Mesenchymal stem cell (in vitro differentiated cells and primary cell): ENCODE measurements around the gene CFAP73.

Experiments
- DNase-seq: peaks from one replicate; pipeline ENCODE4 v3.0.0-alpha.2; 2013
- H2AFZ ChIP-seq: one replicate; pipeline ENCODE4 v1.6.1; 2013; ENCODE audit warnings: low read depth, mild to moderate bottlenecking, control low read depth, inconsistent platforms, low read length, moderate library complexity
- H2AK5ac ChIP-seq: 2 replicates; pipeline ENCODE4 v1.6.1; 2013; ENCODE audit warnings: low read length, moderate library complexity, mild to moderate bottlenecking, inconsistent platforms; ENCODE audit not compliant: severe bottlenecking
- H2BK120ac ChIP-seq: one replicate; pipeline ENCODE4 v1.6.1; 2013; ENCODE audit warnings: low read depth, mild to moderate bottlenecking, inconsistent platforms, low read length, moderate library complexity
- H2BK12ac ChIP-seq, 2 experiments: one replicate each; pipeline ENCODE4 v1.6.1; 2013; ENCODE audit warnings: inconsistent platforms in 2 of 2, low read length in 2 of 2, mild to moderate bottlenecking in 2 of 2, moderate library complexity in 2 of 2, control low read depth in 1 of 2
- H2BK15ac ChIP-seq: one replicate; pipeline ENCODE4 v1.6.1; 2013; ENCODE audit warnings: mild to moderate bottlenecking, low read depth, inconsistent platforms; ENCODE audit not compliant: poor library complexity, severe bottlenecking
- H2BK5ac ChIP-seq: 2 replicates; pipeline ENCODE4 v1.6.1; 2013; ENCODE audit warnings: low read depth, mild to moderate bottlenecking, low read length, control low read depth, inconsistent platforms; ENCODE audit not compliant: poor library complexity, severe bottlenecking
- H3K14ac ChIP-seq, 2 experiments: one replicate each; pipeline ENCODE4 v1.6.1; 2013; ENCODE audit warnings: inconsistent platforms in 2 of 2, low read length in 2 of 2, control low read depth in 1 of 2, mild to moderate bottlenecking in 1 of 2, moderate library complexity in 1 of 2
- H3K18ac ChIP-seq, 2 experiments: one replicate each; pipeline ENCODE4 v1.6.1; 2013; ENCODE audit warnings: inconsistent platforms in 2 of 2, low read length in 2 of 2, control low read depth in 1 of 2, low read depth in 1 of 2, mild to moderate bottlenecking in 1 of 2
- H3K23ac ChIP-seq, 2 experiments: one replicate each; pipeline ENCODE4 v1.6.1; 2013; ENCODE audit warnings: inconsistent platforms in 2 of 2, low read length in 2 of 2, mild to moderate bottlenecking in 2 of 2, moderate library complexity in 2 of 2, control low read depth in 1 of 2
- H3K27ac ChIP-seq: 2 replicates; pipeline ENCODE4 v1.5.1; 2013; ENCODE audit warnings: mild to moderate bottlenecking, moderate library complexity, low read length, control low read depth, inconsistent platforms; ENCODE audit not compliant: poor library complexity, severe bottlenecking
- H3K27me3 ChIP-seq, 2 experiments: 2 replicates each; pipeline versions ENCODE4 v1.6.1 to v1.7.0; 2013; ENCODE audit warnings: low read length in 2 of 2, mild to moderate bottlenecking in 2 of 2, moderate library complexity in 2 of 2, control low read depth in 1 of 2, inconsistent platforms in 1 of 2; ENCODE audit not compliant: control insufficient read depth in 1 of 2, insufficient read depth in 1 of 2
- H3K36me3 ChIP-seq, 2 experiments: 2 replicates each; pipeline versions ENCODE4 v1.6.1 to v1.7.0; 2013; ENCODE audit warnings: low read length in 2 of 2, control low read depth in 1 of 2, inconsistent platforms in 1 of 2, low read depth in 1 of 2, mild to moderate bottlenecking in 1 of 2; ENCODE audit not compliant: insufficient read depth in 2 of 2, control insufficient read depth in 1 of 2
- H3K4ac ChIP-seq, 2 experiments: one replicate each; pipeline ENCODE4 v1.6.1; 2013; ENCODE audit warnings: inconsistent platforms in 2 of 2, low read length in 2 of 2, mild to moderate bottlenecking in 2 of 2, moderate library complexity in 2 of 2, control low read depth in 1 of 2, low read depth in 1 of 2
- H3K4me1 ChIP-seq: 2 replicates; pipeline ENCODE4 v1.6.1; 2013; ENCODE audit warnings: low read depth, low read length, control low read depth; ENCODE audit not compliant: control insufficient read depth, insufficient read depth
- H3K4me2 ChIP-seq: 2 replicates; pipeline ENCODE4 v1.6.1; 2013; ENCODE audit warnings: low read length, mild to moderate bottlenecking, inconsistent platforms; ENCODE audit not compliant: poor library complexity, severe bottlenecking
- H3K4me3 ChIP-seq, 2 experiments: 2 replicates each; pipeline versions ENCODE4 v1.5.1 to v1.7.0; 2013; ENCODE audit warnings: low read length in 2 of 2, mild to moderate bottlenecking in 2 of 2, control low read depth in 1 of 2, low read depth in 1 of 2; ENCODE audit not compliant: insufficient read depth in 1 of 2
- H3K79me1 ChIP-seq: replicated peaks from 2 replicates; pipeline ENCODE4 v1.6.1; 2013; ENCODE audit warnings: mild to moderate bottlenecking, control low read depth, low read length, inconsistent platforms; ENCODE audit not compliant: poor library complexity, severe bottlenecking
- H3K9ac ChIP-seq: 2 replicates; pipeline ENCODE4 v1.7.0; 2013; ENCODE audit warnings: mild to moderate bottlenecking, low read length, moderate library complexity
- H3K9me3 ChIP-seq: 2 replicates; pipeline ENCODE4 v1.7.0; 2013; ENCODE audit warnings: mild to moderate bottlenecking, low read length; ENCODE audit not compliant: control insufficient read depth
- H4K8ac ChIP-seq: one replicate; pipeline ENCODE4 v1.6.1; 2013; ENCODE audit warnings: inconsistent platforms, mild to moderate bottlenecking, low read length, moderate library complexity
- H4K91ac ChIP-seq: one replicate; pipeline ENCODE4 v1.6.1; 2013; ENCODE audit warnings: mild to moderate bottlenecking, low read length, inconsistent platforms
- WGBS: methylation state at CpG from one replicate; pipeline ENCODE4 v1.1.7; 2013; ENCODE audit warnings: mixed read lengths; 5-methylcytosine and 5-hydroxymethylcytosine counted together

Gene CFAP73

DNA sequence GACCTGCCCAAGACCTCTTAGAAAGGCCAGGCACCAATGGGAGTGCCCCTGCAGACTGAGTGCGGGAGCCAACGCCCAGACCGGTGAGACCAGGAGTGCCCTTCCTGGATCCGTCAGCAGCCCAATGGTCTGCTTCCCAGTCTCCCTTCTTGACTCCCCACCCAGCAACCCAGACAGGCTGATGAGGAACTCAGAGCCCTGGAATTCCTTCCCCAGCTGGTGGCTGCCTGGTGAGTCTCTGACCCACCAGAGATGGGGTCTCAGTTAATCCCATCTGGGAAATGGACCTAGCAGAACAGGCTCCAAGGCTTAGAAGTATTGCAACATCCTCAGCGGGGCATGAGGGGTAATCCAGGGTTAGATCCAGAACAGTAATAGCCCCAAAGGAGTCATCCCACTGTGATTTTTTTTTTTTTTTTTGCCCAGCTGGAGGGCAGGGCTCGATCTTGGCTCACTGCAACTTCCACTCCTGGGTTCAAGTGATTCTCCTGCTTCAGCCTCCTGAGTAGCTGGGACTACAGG is 12.5 kb upstream of the CFAP73 start:
- 71% methylated on average over 6 of the region's 6 CpGs for WGBS
- Histone ChIP-seq H3K36me3 (no peaks in the 10 kb centered on the region), H3K9ac (no peak overlapping the region), H3K79me1 (no peaks in the 10 kb centered on the region), H2AK5ac (no peak overlapping the region), H3K4me3 (no peak overlapping the region), H3K27me3 (peaks cover 42 to 51% of the 10 kb centered on the region in 2 experiments), H4K8ac (no peak overlapping the region), H3K4me1 (peaks cover 32% of the 10 kb centered on the region), H3K14ac (no peak overlapping the region), H2BK12ac (no peak overlapping the region), H2BK15ac (no peak overlapping the region), H3K9me3 (no peaks in the 10 kb centered on the region), H3K27ac (no peak overlapping the region), H3K23ac (no peak overlapping the region), H2AFZ (no peak overlapping the region), H2BK5ac (no peak overlapping the region), H3K18ac (no peak overlapping the region), H4K91ac (no peak overlapping the region), H3K4ac (no peak overlapping the region), H3K4me2 (no peak overlapping the region), H2BK120ac (no peak overlapping the region)
- DNase-seq, result no peak

DNA sequence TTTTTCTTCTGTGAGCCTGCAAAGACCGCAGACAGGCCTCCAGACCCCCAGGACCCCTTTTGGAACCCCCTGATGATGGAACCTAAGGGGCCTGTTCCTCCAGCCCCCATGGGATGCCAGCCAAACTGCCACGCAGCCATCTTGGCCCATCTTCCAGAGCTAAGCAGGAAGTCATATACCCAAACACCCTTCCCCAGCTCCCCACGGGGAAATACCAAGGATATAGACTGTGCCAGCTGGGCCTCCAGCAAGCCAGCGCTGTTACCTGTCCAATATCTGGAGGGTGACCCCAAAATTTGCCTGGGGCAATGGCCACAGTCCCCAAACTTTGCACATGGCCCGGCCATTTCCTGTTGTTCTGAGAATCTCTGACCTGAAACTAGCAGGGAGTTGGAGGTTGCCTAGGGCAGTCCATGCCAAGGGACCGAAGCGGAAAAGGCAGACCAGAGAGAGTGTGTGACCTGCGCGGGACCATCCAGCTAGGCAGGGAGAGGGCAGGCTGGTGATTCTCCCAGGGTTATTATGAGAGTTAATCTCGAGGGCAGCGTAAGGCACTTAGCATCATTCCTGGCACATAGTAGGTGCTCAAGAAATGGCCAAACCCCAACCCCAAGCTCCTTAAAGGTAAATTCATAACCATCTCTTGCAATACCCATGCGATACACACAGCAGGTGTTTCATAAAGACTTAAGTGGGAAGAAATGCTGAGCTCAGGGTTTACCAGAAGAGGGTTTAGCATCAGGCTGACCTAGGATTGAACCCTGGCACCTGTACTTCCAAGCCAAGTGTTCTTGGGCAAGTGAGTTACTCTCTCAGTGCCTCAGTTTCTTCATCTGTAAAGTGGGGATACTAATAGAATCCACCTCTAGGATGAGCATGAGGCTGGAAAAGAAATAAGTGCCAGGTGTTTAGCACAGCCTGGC is 11.4 kb upstream of the CFAP73 start:
- Histone ChIP-seq H3K9ac (no peak overlapping the region), H3K14ac (no peak overlapping the region), H4K91ac (no peak overlapping the region), H3K27me3 (peaks cover 39 to 42% of the 10 kb centered on the region in 2 experiments), H3K4me1 (peaks cover 38% of the 10 kb centered on the region), H3K4ac (no peak overlapping the region), H3K4me3 (no peak overlapping the region), H2AK5ac (peak overlapping the region; percentile 82), H2BK12ac (no peak overlapping the region), H3K27ac (no peak overlapping the region), H4K8ac (no peak overlapping the region), H2BK120ac (no peak overlapping the region), H2BK15ac (no peak overlapping the region), H3K9me3 (no peaks in the 10 kb centered on the region), H3K23ac (no peak overlapping the region), H3K79me1 (no peaks in the 10 kb centered on the region), H2AFZ (no peak overlapping the region), H3K18ac (no peak overlapping the region), H3K4me2 (no peak overlapping the region), H2BK5ac (no peak overlapping the region), H3K36me3 (no peaks in the 10 kb centered on the region)
- 85% methylated on average over 11 of the region's 12 CpGs for WGBS
- no peak for DNase-seq

DNA sequence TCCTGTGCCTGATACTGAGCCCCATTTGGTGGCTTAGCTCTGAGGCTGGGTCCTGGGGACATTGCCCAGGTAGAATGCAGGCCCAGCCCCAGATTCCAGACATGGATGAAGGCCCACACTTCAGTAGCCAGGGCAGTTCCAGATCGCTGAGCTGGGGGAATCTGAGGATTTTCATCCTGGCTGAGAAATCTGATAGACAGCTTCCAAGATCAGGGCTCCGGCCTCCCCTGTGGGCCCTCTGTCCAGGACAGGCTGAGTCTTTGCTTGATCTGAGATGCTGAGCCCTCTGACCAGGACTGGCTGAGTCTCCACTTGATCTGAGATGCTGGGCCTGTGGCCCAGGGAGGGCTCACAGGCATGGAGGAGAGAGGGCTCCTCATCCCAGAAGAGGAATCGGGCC is 10.7 kb upstream of the CFAP73 start:
- H4K91ac ChIP-seq, result no peak overlapping the region
- H4K8ac ChIP-seq, result no peak overlapping the region
- peaks cover 36 to 38% of the 10 kb centered on the region in 2 experiments for H3K27me3 ChIP-seq
- H3K4me3 ChIP-seq, result no peak overlapping the region
- H3K14ac ChIP-seq, result no peak overlapping the region
- H3K4me1 ChIP-seq, result peaks cover 35% of the 10 kb centered on the region
- no peak overlapping the region for H2BK15ac ChIP-seq
- no peaks in the 10 kb centered on the region for H3K36me3 ChIP-seq
- peak overlapping the region; percentile 82 for H2AK5ac ChIP-seq
- H3K9me3 ChIP-seq, result no peaks in the 10 kb centered on the region
- H3K4me2 ChIP-seq, result no peak overlapping the region
- H2BK120ac ChIP-seq, result no peak overlapping the region
- no peak overlapping the region for H2BK12ac ChIP-seq
- H3K23ac ChIP-seq, result no peak overlapping the region
- H3K9ac ChIP-seq, result no peak overlapping the region
- no peak overlapping the region for H3K4ac ChIP-seq
- H3K27ac ChIP-seq, result peak overlapping the region; percentile 53
- H2BK5ac ChIP-seq, result no peak overlapping the region
- no peak for DNase-seq
- H2AFZ ChIP-seq, result no peak overlapping the region
- WGBS, result 71% methylated on average over 2 of the region's 3 CpGs
- H3K18ac ChIP-seq, result no peak overlapping the region
- no peaks in the 10 kb centered on the region for H3K79me1 ChIP-seq

DNA sequence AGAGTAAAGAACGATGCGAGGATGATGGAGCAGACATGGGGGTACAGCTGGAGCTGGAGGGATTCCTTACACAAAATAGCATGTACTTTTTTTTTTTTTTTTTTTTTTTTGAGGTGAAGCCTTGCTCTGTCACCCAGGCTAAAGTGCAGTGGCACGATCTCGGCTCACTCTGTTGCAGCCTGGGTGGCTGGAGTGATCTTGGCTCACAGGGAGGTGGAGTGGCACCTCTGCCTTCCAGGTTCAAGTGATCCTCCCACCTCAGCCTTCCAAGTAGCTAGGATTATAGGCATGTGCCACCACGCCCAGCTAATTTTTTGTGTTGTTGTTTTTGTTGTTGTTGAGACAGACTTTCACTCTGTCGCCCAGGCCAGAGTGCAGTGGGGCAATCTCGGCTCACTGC is 8.8 kb upstream of the CFAP73 start:
- H3K27me3 ChIP-seq, result peaks cover 20 to 21% of the 10 kb centered on the region in 2 experiments
- H2AFZ ChIP-seq, result no peak overlapping the region
- H3K18ac ChIP-seq, result no peak overlapping the region
- no peak overlapping the region for H3K27ac ChIP-seq
- H3K4me2 ChIP-seq, result no peak overlapping the region
- no peak overlapping the region for H3K4me3 ChIP-seq
- no peak overlapping the region for H2AK5ac ChIP-seq
- no peak overlapping the region for H3K9ac ChIP-seq
- no peak for DNase-seq
- no peaks in the 10 kb centered on the region for H3K36me3 ChIP-seq
- H3K23ac ChIP-seq, result no peak overlapping the region
- H2BK15ac ChIP-seq, result no peak overlapping the region
- no peak overlapping the region for H2BK12ac ChIP-seq
- H3K4me1 ChIP-seq, result peaks cover 23% of the 10 kb centered on the region
- H4K91ac ChIP-seq, result no peak overlapping the region
- no peak overlapping the region for H3K4ac ChIP-seq
- H2BK5ac ChIP-seq, result no peak overlapping the region
- H4K8ac ChIP-seq, result no peak overlapping the region
- WGBS, result 86% methylated on average over 3 of the region's 7 CpGs
- H3K9me3 ChIP-seq, result no peaks in the 10 kb centered on the region
- no peak overlapping the region for H3K14ac ChIP-seq
- no peak overlapping the region for H2BK120ac ChIP-seq
- no peaks in the 10 kb centered on the region for H3K79me1 ChIP-seq
